HS-5 (cell line): ENCODE data around the gene VARS1.
"Not testable (repeated sequence)": the region's sequence is repeated elsewhere in the genome, so short reads cannot be mapped to it uniquely, and the experiment has no call there.

ENCODE experiments used
- DNase-seq: peaks from one replicate; pipeline ENCODE4 v3.0.0-alpha.2; 2012; ENCODE audit warnings: low read depth

VARS1 gene

GRCh38 chr6:31795616-31796298, at the start of gene VARS1:
TSS of gene VARS1 (minus strand) at chr6:31795752. CDS start at chr6:31795217, 535 bp downstream.
- DNase-seq = peak; percentile 57

GRCh38 chr6:31844507-31844906, 49.0 kb upstream of the VARS1 start:
- DNase-seq = no peak

- DNase-seq = no peak
These were observed 46.5 kb upstream of the VARS1 start for GRCh38 chr6:31842053-31842452.

- not testable (repeated sequence) for DNase-seq
These were observed 44.2 kb upstream of the VARS1 start for GRCh38 chr6:31839779-31840126.

- DNase-seq = no peak
These were observed 43.4 kb upstream of the VARS1 start for GRCh38 chr6:31838968-31839367.

GRCh38 chr6:31838114-31838553, 42.6 kb upstream of the VARS1 start:
- not testable (repeated sequence) for DNase-seq

GRCh38 chr6:31837369-31838113, 42.0 kb upstream of the VARS1 start:
- no peak for DNase-seq

- no peak for DNase-seq
These were observed 41.2 kb upstream of the VARS1 start for GRCh38 chr6:31836474-31837368.

- DNase-seq = no peak
These were observed 40.5 kb upstream of the VARS1 start for GRCh38 chr6:31836047-31836473.

GRCh38 chr6:31834367-31835250, 39.1 kb upstream of the VARS1 start:
- DNase-seq = peak; percentile 69

GRCh38 chr6:31831350-31832215, 36.0 kb upstream of the VARS1 start:
- no peak for DNase-seq

GRCh38 chr6:31830886-31831335, 35.4 kb upstream of the VARS1 start:
- no peak for DNase-seq

- no peak for DNase-seq
These were observed 34.2 kb upstream of the VARS1 start for GRCh38 chr6:31829633-31830283.

- DNase-seq = peak; percentile 99
These were observed 31.9 kb upstream of the VARS1 start, which contains the start of gene HSPA1B for GRCh38 chr6:31827286-31828079. TSS of gene HSPA1B (plus strand) at chr6:31827738. CDS start at chr6:31827951, 213 bp downstream.

- no peak for DNase-seq
These were observed 31.3 kb upstream of the VARS1 start for GRCh38 chr6:31826793-31827285.

GRCh38 chr6:31825553-31825952, 30.0 kb upstream of the VARS1 start:
- no peak for DNase-seq

GRCh38 chr6:31823592-31824196, 28.1 kb upstream of the VARS1 start:
- DNase-seq = not testable (repeated sequence)
